ENCODE results near the gene RTN4R. TPM values are rescaled to one million over a fixed set of nuclear protein-coding genes. Genes with fewer than 3 reads are reported as not detected.

Gene RTN4R
- total RNA-seq, 1 donor from 2014 or later: 36.0 TPM

GRCh38 chr22:20196094-20196842 lies 71.8 kb downstream of the RTN4R start:
- H3K27ac Mint-ChIP-seq: no peak overlapping the region
- TF ChIP-seq, protein P1, sequence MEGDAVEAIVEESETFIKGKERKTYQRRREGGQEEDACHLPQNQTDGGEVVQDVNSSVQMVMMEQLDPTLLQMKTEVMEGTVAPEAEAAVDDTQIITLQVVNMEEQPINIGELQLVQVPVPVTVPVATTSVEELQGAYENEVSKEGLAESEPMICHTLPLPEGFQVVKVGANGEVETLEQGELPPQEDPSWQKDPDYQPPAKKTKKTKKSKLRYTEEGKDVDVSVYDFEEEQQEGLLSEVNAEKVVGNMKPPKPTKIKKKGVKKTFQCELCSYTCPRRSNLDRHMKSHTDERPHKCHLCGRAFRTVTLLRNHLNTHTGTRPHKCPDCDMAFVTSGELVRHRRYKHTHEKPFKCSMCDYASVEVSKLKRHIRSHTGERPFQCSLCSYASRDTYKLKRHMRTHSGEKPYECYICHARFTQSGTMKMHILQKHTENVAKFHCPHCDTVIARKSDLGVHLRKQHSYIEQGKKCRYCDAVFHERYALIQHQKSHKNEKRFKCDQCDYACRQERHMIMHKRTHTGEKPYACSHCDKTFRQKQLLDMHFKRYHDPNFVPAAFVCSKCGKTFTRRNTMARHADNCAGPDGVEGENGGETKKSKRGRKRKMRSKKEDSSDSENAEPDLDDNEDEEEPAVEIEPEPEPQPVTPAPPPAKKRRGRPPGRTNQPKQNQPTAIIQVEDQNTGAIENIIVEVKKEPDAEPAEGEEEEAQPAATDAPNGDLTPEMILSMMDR (IDR thresholded peaks at IDR 0.05; ENCODE audit: unreplicated experiment): no peak
- H3K36me3 Mint-ChIP-seq (ENCODE audit: insufficient read depth): no peaks in the 10 kb centered on the region
- no peak overlapping the region for H3K4me3 Mint-ChIP-seq (ENCODE audit: low read depth)
- peaks cover 13% of the 10 kb centered on the region for H3K4me1 Mint-ChIP-seq (ENCODE audit: low read depth)
- DNase-seq (ENCODE audit: low spot score, unreplicated experiment): no peak
- H3K27me3 Mint-ChIP-seq: no peaks in the 10 kb centered on the region
- no peaks in the 10 kb centered on the region for H3K9me3 Mint-ChIP-seq (ENCODE audit: low read depth)

DNA sequence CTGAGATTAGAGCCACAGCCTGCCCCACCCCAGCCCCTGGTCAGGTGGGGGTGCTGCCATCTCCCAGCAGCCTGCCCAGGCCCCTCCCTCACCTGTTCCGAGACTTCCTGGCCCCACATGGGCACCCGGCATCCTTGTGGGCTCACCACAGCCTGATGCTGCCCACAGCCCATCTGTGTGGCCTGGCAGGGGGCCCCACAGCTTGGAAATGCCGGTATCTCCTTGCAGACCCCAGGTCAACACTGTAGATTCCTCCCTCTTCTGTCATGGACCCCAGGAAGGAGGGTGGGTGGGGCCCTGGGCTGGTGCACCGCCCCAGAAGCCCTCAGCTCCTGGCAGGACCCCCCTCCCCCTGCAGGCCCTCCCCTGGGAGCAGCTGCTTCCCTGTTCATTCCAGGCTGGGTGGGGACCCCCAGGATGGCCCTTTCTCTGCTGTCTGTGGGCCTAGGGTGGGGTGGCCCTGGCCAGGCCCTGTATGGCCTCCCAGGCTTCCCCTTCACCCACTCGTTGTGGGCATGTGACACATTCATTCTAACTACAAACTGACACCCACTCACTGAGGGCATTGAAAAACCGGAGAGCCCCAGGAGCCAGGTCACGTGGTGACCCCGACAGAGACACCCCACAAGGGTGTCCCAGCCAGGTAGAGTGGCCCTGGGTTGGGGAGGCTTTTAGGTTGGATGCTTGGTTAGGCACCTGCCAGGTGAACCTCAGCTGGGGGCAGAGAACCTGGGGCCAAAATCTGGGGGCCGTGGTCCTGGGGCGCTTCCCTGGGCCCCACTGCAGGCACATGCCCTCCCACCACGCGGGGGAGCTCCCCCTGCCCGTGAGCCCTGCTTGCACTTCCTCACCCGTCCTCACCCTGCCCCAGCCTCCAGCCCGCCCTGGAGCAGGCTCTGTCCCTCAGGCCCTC lies 73.2 kb downstream of the RTN4R start:
- H3K27ac Mint-ChIP-seq: no peak overlapping the region
- no peaks in the 10 kb centered on the region for H3K36me3 Mint-ChIP-seq (ENCODE audit: insufficient read depth)
- TF ChIP-seq, protein P1 (IDR thresholded peaks at IDR 0.05; ENCODE audit: unreplicated experiment): no peak

DNA sequence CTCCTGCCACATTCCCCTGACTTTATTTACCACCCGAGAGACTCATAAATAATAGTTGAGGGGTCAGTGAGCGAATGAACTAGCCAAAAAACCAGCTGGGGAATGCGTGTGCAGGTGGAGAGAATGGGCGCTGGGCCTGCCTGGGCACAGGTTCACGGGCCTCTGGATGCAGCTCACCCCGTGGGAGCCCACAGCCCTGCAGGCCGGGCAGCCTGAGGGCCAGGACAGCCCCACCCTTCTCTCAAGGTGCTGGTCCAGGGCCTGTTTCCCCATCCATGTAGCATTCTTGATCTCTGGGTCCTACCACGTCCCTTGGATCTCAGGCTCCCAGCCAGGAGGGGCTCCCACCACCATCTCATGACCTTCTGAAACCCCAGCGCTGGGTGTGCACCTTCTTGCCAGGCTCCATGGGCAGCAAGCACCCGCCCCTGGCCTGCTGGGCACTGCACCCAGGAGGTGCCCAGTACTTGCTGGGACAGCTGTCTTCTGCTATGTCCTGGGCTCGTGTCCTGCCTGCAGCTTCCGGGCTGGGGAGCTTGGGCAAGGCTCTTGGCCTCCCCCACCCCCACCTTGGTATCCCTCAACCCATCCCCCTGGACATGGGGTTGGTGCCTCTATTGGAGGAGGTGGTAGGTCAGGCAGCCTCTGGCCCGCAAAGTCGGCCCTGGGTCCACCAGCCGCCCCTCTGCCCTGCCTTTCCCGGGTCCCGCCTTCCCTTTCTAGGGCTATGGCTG lies 74.2 kb downstream of the RTN4R start:
- no peak overlapping the region for H3K4me3 Mint-ChIP-seq (ENCODE audit: low read depth)
- TF ChIP-seq, protein P1 (IDR thresholded peaks at IDR 0.05; ENCODE audit: unreplicated experiment): no peak
- no peaks in the 10 kb centered on the region for H3K9me3 Mint-ChIP-seq (ENCODE audit: low read depth)

More for the DNA sequence above, 73.2 kb downstream of the RTN4R start:
- H3K27me3 Mint-ChIP-seq: peaks cover 7% of the 10 kb centered on the region
- DNase-seq (ENCODE audit: low spot score, unreplicated experiment): no peak
- H3K4me3 Mint-ChIP-seq (ENCODE audit: low read depth): no peak overlapping the region
- H3K4me1 Mint-ChIP-seq (ENCODE audit: low read depth): peaks cover 13% of the 10 kb centered on the region
- H3K9me3 Mint-ChIP-seq (ENCODE audit: low read depth): no peaks in the 10 kb centered on the region

DNA sequence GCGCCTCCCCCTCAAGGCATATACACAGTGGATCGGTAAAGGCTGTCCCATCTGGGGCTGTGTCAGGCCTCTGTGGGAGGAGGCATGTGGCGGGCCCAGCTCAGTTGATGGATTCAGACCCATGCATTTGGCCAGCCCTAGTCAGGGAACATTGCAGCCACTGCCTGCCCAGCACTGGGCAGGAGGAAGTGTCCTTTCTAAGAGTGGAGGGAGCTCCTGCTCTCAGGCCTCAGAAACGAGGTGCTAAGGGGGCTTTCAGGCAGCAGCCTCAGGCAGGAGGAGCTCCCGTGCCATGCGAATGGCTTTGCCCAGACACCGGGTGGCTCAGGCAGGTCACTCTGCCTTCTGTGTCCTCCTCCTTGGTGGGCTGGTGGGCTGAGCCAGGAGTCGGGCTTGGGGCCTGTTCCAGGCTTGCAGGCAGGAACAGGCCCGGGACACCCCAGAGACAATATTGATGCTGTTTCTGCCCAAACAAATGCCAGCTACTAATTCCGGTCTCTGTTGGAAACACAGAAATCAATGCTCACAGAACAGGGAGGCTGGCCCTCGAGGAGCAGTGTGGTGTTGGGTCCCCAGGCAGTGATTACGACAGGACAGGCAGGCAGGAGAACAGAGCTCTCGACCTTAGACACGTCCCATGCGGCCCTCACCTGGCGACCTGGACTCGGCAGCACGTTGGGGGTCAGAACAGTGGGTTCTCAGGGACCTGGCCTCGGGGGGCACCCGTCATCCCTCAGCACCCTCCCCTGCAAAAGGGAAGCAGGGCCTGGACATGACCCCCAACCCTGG lies 75.0 kb downstream of the RTN4R start:
- no peaks in the 10 kb centered on the region for H3K36me3 Mint-ChIP-seq (ENCODE audit: insufficient read depth)
- H3K4me1 Mint-ChIP-seq (ENCODE audit: low read depth): peaks cover 13% of the 10 kb centered on the region
- peaks cover 7% of the 10 kb centered on the region for H3K27me3 Mint-ChIP-seq
- no peak overlapping the region for H3K27ac Mint-ChIP-seq
- TF ChIP-seq, protein P1 (IDR thresholded peaks at IDR 0.05; ENCODE audit: unreplicated experiment): no peak
- H3K4me3 Mint-ChIP-seq (ENCODE audit: low read depth): no peak overlapping the region
- DNase-seq (ENCODE audit: low spot score, unreplicated experiment): no peak
- H3K9me3 Mint-ChIP-seq (ENCODE audit: low read depth): no peaks in the 10 kb centered on the region

More for the DNA sequence above, 74.2 kb downstream of the RTN4R start:
- Mint-ChIP-seq H3K27me3 (peaks cover 7% of the 10 kb centered on the region), H3K4me1 (ENCODE audit: low read depth) (peaks cover 13% of the 10 kb centered on the region), H3K36me3 (ENCODE audit: insufficient read depth) (no peaks in the 10 kb centered on the region), H3K27ac (no peak overlapping the region)
- no peak for DNase-seq (ENCODE audit: low spot score, unreplicated experiment)

Data from progenitor cell of endocrine pancreas (in vitro differentiated cells).